ENCODE results near the gene CAPZA1.

The CAPZA1 gene

GRCh38 chr1:112711670-112712069 is 92.0 kb downstream of the CAPZA1 start:
- ATAC-seq: no peak

GRCh38 chr1:112712191-112712590 is 92.6 kb downstream of the CAPZA1 start:
- no peak for TF ChIP-seq PPARA (CRISPR knock-in tag; IDR thresholded peaks at IDR 0.05; ENCODE audit: borderline replicate concordance)
- no peak for TF ChIP-seq ZNF8 (CRISPR knock-in tag; IDR thresholded peaks at IDR 0.05)
- TF ChIP-seq CSDC2 (CRISPR knock-in tag; IDR thresholded peaks at IDR 0.05): no peak
- TF ChIP-seq CREB5 (CRISPR knock-in tag; IDR thresholded peaks at IDR 0.05; ENCODE audit: low read depth): no peak
- no peak for TF ChIP-seq CSRNP3 (CRISPR knock-in tag; IDR thresholded peaks at IDR 0.05)
- TF ChIP-seq BACH2 (CRISPR knock-in tag; IDR thresholded peaks at IDR 0.05; ENCODE audit: borderline replicate concordance): no peak
- no peak for TF ChIP-seq POU6F1 (CRISPR knock-in tag; IDR thresholded peaks at IDR 0.05; ENCODE audit: borderline replicate concordance, low read depth)
- no peak for TF ChIP-seq ZC3H10 (CRISPR knock-in tag; IDR thresholded peaks at IDR 0.05)
- TF ChIP-seq TSHZ2 (CRISPR knock-in tag; IDR thresholded peaks at IDR 0.05): no peak
- TF ChIP-seq OSR1 (CRISPR knock-in tag; IDR thresholded peaks at IDR 0.05): no peak
- no peak for TF ChIP-seq ARNTL (CRISPR knock-in tag; IDR thresholded peaks at IDR 0.05; ENCODE audit: borderline replicate concordance, low read depth)
- no peak for TF ChIP-seq GLIS3 (CRISPR knock-in tag; IDR thresholded peaks at IDR 0.05)
- no peak for TF ChIP-seq PATZ1 (CRISPR knock-in tag; IDR thresholded peaks at IDR 0.05; ENCODE audit: borderline replicate concordance)
- TF ChIP-seq ISL1 (CRISPR knock-in tag; IDR thresholded peaks at IDR 0.05): no peak
- no peak for TF ChIP-seq RARB (CRISPR knock-in tag; IDR thresholded peaks at IDR 0.05)
- no peak for TF ChIP-seq SNAI2 (CRISPR knock-in tag; IDR thresholded peaks at IDR 0.05)
- no peak for TF ChIP-seq ESRRG (CRISPR knock-in tag; IDR thresholded peaks at IDR 0.05)
- TF ChIP-seq ZFP3 (CRISPR knock-in tag; IDR thresholded peaks at IDR 0.05): no peak
- TF ChIP-seq ZFP30 (CRISPR knock-in tag; IDR thresholded peaks at IDR 0.05): no peak
- no peak for ATAC-seq

More at GRCh38 chr1:112711670-112712069, 92.0 kb downstream of the CAPZA1 start:
- TF ChIP-seq BACH2 (CRISPR knock-in tag; IDR thresholded peaks at IDR 0.05; ENCODE audit: borderline replicate concordance) (no peak), PPARA (CRISPR knock-in tag; IDR thresholded peaks at IDR 0.05; ENCODE audit: borderline replicate concordance) (no peak), ARNTL (CRISPR knock-in tag; IDR thresholded peaks at IDR 0.05; ENCODE audit: borderline replicate concordance, low read depth) (no peak), ISL1 (CRISPR knock-in tag; IDR thresholded peaks at IDR 0.05) (no peak), ZFP3 (CRISPR knock-in tag; IDR thresholded peaks at IDR 0.05) (no peak), POU6F1 (CRISPR knock-in tag; IDR thresholded peaks at IDR 0.05; ENCODE audit: borderline replicate concordance, low read depth) (no peak), ZNF565 (CRISPR knock-in tag; conservative IDR thresholded peaks at IDR 0.05; ENCODE audit: low read depth) (no peak), RARB (CRISPR knock-in tag; IDR thresholded peaks at IDR 0.05) (no peak), ZNF8 (CRISPR knock-in tag; IDR thresholded peaks at IDR 0.05) (no peak), ESRRG (CRISPR knock-in tag; IDR thresholded peaks at IDR 0.05) (no peak)
